ENCODE results near the gene TNIP1. TPM values are rescaled to one million over a fixed set of nuclear protein-coding genes. Genes with fewer than 3 reads are reported as not detected.

Gene TNIP1
- total RNA-seq, 3 donors from 2014 or later (not counting 1 experiment from before 2014, with no cell fraction given): 140 to 180 (median 153) TPM

DNA sequence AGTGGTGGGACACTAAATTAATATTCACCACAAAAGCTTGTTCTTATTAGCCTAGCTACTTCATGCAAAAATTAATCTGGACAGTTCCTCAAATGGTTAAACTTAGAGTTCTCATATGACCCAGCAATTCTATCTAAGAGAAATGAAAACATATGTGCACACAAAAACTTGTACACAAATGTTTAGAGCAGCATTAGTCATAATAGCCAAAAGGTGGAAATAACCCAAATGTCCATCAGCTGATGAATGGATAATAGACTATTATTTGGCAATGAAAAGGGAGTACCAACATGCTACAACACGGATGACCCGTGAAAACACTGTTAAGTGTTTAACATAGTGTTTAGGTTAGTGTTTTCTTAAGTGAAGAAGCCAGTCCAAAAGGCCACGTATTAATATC lies 32.8 kb upstream of the TNIP1 start:
- no peak overlapping the region for H3K27ac ChIP-seq (ENCODE audit: low read length)
- no peak overlapping the region for H3K4me3 ChIP-seq (ENCODE audit: low read length)
- DNase-seq (no peak), ATAC-seq (no peak)
- H3K36me3 ChIP-seq (ENCODE audit: control insufficient read depth, insufficient read depth, low read length): peaks cover 85% of the 10 kb centered on the region
- H3K27me3 Mint-ChIP-seq (ENCODE audit: low read depth in 2 of 2): no peaks in the 10 kb centered on the region
- peak overlapping the region; percentile 27 to 82 for H3K27ac Mint-ChIP-seq
- no peak overlapping the region for H3K4me3 Mint-ChIP-seq
- intact Hi-C loops (cut with micrococcal nuclease): loop anchor here (2.0 kb wide), 1 partner anchor 15 kb away; no protein-coding TSS in a partner anchor
- 78% methylated on average over 3 of the region's 3 CpGs for WGBS (ENCODE audit: insufficient coverage)
- peaks cover 5% of the 10 kb centered on the region for H3K4me1 ChIP-seq (ENCODE audit: control insufficient read depth, insufficient read depth, low read length)
- peaks cover 9 to 15% of the 10 kb centered on the region in 2 donors for H3K4me1 Mint-ChIP-seq
- no peaks in the 10 kb centered on the region for H3K27me3 ChIP-seq (ENCODE audit: control insufficient read depth, insufficient read depth, low read length)
- peaks cover 8% of the 10 kb centered on the region for H3K36me3 Mint-ChIP-seq
- TF ChIP-seq, protein P1, sequence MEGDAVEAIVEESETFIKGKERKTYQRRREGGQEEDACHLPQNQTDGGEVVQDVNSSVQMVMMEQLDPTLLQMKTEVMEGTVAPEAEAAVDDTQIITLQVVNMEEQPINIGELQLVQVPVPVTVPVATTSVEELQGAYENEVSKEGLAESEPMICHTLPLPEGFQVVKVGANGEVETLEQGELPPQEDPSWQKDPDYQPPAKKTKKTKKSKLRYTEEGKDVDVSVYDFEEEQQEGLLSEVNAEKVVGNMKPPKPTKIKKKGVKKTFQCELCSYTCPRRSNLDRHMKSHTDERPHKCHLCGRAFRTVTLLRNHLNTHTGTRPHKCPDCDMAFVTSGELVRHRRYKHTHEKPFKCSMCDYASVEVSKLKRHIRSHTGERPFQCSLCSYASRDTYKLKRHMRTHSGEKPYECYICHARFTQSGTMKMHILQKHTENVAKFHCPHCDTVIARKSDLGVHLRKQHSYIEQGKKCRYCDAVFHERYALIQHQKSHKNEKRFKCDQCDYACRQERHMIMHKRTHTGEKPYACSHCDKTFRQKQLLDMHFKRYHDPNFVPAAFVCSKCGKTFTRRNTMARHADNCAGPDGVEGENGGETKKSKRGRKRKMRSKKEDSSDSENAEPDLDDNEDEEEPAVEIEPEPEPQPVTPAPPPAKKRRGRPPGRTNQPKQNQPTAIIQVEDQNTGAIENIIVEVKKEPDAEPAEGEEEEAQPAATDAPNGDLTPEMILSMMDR (IDR thresholded peaks at IDR 0.05): no peak
- no peaks in the 10 kb centered on the region for H3K9me3 ChIP-seq (ENCODE audit: control insufficient read depth, insufficient read depth, low read length)
- no peaks in the 10 kb centered on the region for H3K9me3 Mint-ChIP-seq

DNA sequence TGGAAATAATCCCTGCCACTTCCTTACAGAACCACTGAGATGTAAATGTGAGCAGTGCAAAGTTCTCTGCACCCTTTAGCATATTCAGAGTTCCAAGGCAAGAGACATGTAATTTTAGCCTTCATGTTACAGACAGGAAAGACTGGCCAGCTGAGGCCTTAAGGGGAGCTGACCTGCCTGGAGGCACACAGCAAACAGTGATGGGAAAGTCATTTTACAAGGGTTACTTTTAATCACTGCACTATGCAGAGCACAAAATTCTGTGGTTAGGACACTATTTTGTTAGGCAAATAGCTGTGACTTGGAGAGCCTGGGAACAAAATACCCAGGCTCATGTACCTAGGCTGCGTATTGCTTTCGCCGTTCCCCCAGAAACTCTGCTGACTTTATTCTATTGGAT lies 30.2 kb upstream of the TNIP1 start:
- peaks cover 10 to 13% of the 10 kb centered on the region in 2 donors for H3K4me1 Mint-ChIP-seq
- intact Hi-C loops (cut with micrococcal nuclease): no loop called here
- H3K27me3 ChIP-seq (ENCODE audit: control insufficient read depth, insufficient read depth, low read length): no peaks in the 10 kb centered on the region
- peaks cover 5% of the 10 kb centered on the region for H3K4me1 ChIP-seq (ENCODE audit: control insufficient read depth, insufficient read depth, low read length)
- ATAC-seq (no peak), DNase-seq (no peak)
- H3K36me3 Mint-ChIP-seq: peaks cover 10% of the 10 kb centered on the region
- H3K27me3 Mint-ChIP-seq (ENCODE audit: low read depth in 2 of 2): no peaks in the 10 kb centered on the region
- no peaks in the 10 kb centered on the region for H3K9me3 ChIP-seq (ENCODE audit: control insufficient read depth, insufficient read depth, low read length)
- H3K4me3 Mint-ChIP-seq: no peak overlapping the region
- H3K27ac ChIP-seq (ENCODE audit: low read length): no peak overlapping the region
- H3K27ac Mint-ChIP-seq: no peak overlapping the region
- H3K9me3 Mint-ChIP-seq: no peaks in the 10 kb centered on the region
- TF ChIP-seq, protein P1 (IDR thresholded peaks at IDR 0.05): no peak
- WGBS (ENCODE audit: insufficient coverage): 84% methylated on average over 3 of the region's 3 CpGs
- H3K36me3 ChIP-seq (ENCODE audit: control insufficient read depth, insufficient read depth, low read length): peaks cover 86% of the 10 kb centered on the region
- no peak overlapping the region for H3K4me3 ChIP-seq (ENCODE audit: low read length)

DNA sequence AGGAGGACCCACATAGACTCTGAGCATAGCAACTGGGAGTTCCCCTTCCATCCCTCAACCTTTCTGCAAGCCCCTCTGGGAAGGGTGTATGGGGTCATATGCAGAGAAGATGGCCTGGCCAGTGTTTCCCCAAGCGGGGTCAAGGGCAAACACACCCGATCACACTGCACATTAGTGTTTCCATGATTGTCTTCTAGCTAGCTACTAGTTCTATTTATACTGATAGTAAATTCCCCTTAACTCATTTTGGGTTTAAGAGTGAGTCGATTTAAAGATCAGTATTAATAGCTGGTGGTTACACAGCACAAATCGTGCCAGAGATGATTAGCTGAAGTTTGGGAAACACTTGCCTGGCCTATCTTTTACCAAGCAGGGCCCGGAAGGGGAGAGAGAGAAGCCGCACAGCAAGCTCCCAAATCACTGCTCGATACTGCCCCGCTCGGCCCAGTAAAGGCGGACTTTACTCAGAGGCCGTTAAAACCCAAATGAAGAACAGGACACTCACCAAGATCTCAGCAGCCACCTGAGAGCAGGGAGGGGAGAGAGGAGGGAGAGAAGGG lies 29.4 kb upstream of the TNIP1 start:
- intact Hi-C loops (cut with micrococcal nuclease): no loop called here
- H3K36me3 Mint-ChIP-seq: peaks cover 11% of the 10 kb centered on the region
- no peak for ATAC-seq
- TF ChIP-seq, protein P1 (IDR thresholded peaks at IDR 0.05): no peak
- WGBS (ENCODE audit: insufficient coverage): 79% methylated on average over 10 of the region's 11 CpGs
- H3K27ac Mint-ChIP-seq: peak overlapping the region in 1 of 2 donors; percentile 18
- Histone ChIP-seq H3K27me3 (ENCODE audit: control insufficient read depth, insufficient read depth, low read length) (no peaks in the 10 kb centered on the region), H3K36me3 (ENCODE audit: control insufficient read depth, insufficient read depth, low read length) (peaks cover 88% of the 10 kb centered on the region), H3K9me3 (ENCODE audit: control insufficient read depth, insufficient read depth, low read length) (no peaks in the 10 kb centered on the region), H3K4me3 (ENCODE audit: low read length) (no peak overlapping the region), H3K4me1 (ENCODE audit: control insufficient read depth, insufficient read depth, low read length) (peaks cover 1% of the 10 kb centered on the region), H3K27ac (ENCODE audit: low read length) (no peak overlapping the region)
- H3K4me1 Mint-ChIP-seq: peaks cover 10% of the 10 kb centered on the region in 2 donors
- no peaks in the 10 kb centered on the region for H3K9me3 Mint-ChIP-seq
- H3K27me3 Mint-ChIP-seq (ENCODE audit: low read depth in 2 of 2): no peaks in the 10 kb centered on the region
- no peak overlapping the region for H3K4me3 Mint-ChIP-seq
- no peak for DNase-seq

DNA sequence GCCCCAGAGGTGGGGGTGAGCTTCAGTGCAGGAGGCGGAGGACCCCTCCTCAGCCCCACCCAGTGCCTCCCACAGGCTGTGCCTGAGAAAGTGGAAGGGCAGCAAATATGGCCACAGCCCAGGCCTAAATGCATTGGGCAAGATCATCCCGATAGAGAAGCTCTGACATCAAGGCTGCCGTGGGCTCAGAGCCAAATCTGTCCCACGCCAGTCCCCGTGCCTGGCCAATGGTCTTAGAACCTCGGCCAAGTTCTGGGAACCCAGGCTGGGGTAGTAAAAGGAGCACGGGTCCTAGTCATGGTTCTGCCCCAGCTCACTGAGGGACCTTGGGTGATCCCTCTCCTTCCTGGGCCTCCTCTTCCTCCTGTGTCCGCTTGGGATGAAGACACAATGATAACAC lies 27.7 kb upstream of the TNIP1 start:
- no peak overlapping the region for H3K4me3 ChIP-seq (ENCODE audit: low read length)
- H3K4me1 ChIP-seq (ENCODE audit: control insufficient read depth, insufficient read depth, low read length): no peaks in the 10 kb centered on the region
- ATAC-seq: no peak
- H3K9me3 Mint-ChIP-seq: no peaks in the 10 kb centered on the region
- H3K27me3 ChIP-seq (ENCODE audit: control insufficient read depth, insufficient read depth, low read length): no peaks in the 10 kb centered on the region
- H3K4me3 Mint-ChIP-seq: no peak overlapping the region
- peaks cover 96% of the 10 kb centered on the region for H3K36me3 ChIP-seq (ENCODE audit: control insufficient read depth, insufficient read depth, low read length)
- no peaks in the 10 kb centered on the region for H3K27me3 Mint-ChIP-seq (ENCODE audit: low read depth in 2 of 2)
- no peak overlapping the region for H3K27ac ChIP-seq (ENCODE audit: low read length)
- H3K4me1 Mint-ChIP-seq: peaks cover 12 to 13% of the 10 kb centered on the region in 2 donors
- intact Hi-C loops (cut with micrococcal nuclease): no loop called here
- H3K36me3 Mint-ChIP-seq: peaks cover 11% of the 10 kb centered on the region
- no peaks in the 10 kb centered on the region for H3K9me3 ChIP-seq (ENCODE audit: control insufficient read depth, insufficient read depth, low read length)
- TF ChIP-seq, protein P1 (IDR thresholded peaks at IDR 0.05): no peak
- peak overlapping the region in 1 of 2 donors; percentile 11 for H3K27ac Mint-ChIP-seq
- WGBS (ENCODE audit: insufficient coverage): 98% methylated on average over 8 of the region's 8 CpGs
- DNase-seq: no peak

Data from natural killer cell (primary cell).